ENCODE measurements around the gene CCNB1IP1. TPM values are rescaled to one million over a fixed set of nuclear protein-coding genes. Genes with fewer than 3 reads are reported as not detected.
"Not testable (repeated sequence)": the region's sequence is repeated elsewhere in the genome, so short reads cannot be mapped to it uniquely, and the experiment has no call there.

The CCNB1IP1 gene
- total RNA-seq, 1 donor from 2014 or later = 46.8 TPM

DNA sequence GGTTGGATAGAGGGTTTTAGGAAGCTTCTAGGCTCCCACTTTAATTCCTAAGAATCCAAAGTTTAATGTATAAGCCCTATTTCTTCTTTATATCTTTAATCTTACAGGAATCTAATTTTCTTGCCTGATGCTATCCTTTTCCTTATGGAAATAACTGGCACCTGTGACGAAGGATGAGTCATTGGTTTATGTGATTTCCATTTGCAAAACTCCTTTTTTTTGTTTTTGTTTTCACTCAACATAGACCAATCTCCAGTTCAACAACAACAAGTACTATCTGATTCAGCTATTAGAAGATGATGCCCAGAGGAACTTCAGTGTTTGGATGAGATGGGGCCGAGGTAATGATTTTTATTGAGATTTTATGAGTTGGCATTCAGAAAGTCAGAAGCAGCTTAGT, 17.2 kb upstream of the CCNB1IP1 start:
- no peak overlapping the region for H3K27ac Mint-ChIP-seq
- peaks cover 68% of the 10 kb centered on the region for H3K36me3 Mint-ChIP-seq (ENCODE audit: low read depth)
- no peak overlapping the region for H3K4me3 Mint-ChIP-seq (ENCODE audit: low read depth)
- intact Hi-C loops (cut with micrococcal nuclease) = no loop called here
- no peak for DNase-seq (ENCODE audit: low spot score)
- no peaks in the 10 kb centered on the region for H3K9me3 Mint-ChIP-seq
- no peaks in the 10 kb centered on the region for H3K27me3 Mint-ChIP-seq (ENCODE audit: low read depth)
- H3K4me1 Mint-ChIP-seq (ENCODE audit: low read depth) = peaks cover 6% of the 10 kb centered on the region

DNA sequence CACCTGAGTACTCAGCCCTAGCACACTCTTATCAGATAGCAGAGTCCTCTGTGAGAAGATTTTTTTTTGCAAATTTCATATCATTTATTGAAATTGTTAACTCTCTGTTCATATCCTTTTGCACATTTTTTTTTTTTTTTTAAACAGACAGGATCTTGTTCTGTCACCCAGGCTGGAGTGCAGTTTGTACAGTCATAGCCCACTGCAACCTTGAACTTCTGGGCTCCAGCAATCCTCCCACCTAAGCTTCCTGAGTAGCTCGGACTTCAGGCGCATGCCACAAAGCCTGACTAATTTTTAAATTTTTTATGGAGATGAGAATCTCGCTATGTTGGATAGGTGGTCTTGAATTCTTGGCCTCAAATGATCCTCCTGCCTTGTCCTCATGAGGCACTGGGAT, 14.7 kb upstream of the CCNB1IP1 start:
- H3K36me3 Mint-ChIP-seq (ENCODE audit: low read depth) = peaks cover 53% of the 10 kb centered on the region

DNA sequence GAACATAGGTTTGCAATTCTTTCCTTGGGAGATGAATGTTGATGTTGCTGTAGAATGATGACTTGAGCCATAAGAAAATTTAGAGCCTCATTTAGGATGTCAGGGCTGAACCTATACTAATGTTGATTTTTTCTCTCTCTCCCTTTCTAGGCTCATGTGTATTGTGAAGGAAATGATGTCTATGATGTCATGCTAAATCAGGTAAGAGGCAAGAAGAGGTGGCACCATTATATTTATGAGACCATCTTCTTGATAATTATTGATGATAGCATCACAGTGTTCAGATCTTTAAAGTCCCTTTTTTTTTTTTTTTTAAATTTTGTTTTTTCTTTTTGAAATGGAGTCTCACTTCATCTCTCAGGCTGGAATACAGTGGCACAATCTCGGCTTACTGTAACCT, 13.6 kb upstream of the CCNB1IP1 start:
- Mint-ChIP-seq H3K27ac (no peak overlapping the region), H3K36me3 (ENCODE audit: low read depth) (peaks cover 43% of the 10 kb centered on the region), H3K4me3 (ENCODE audit: low read depth) (no peak overlapping the region), H3K9me3 (no peaks in the 10 kb centered on the region), H3K4me1 (ENCODE audit: low read depth) (peaks cover 13% of the 10 kb centered on the region), H3K27me3 (ENCODE audit: low read depth) (no peaks in the 10 kb centered on the region)
- DNase-seq (ENCODE audit: low spot score) = no peak
- intact Hi-C loops (cut with micrococcal nuclease) = no loop called here

More for the DNA sequence above, 14.7 kb upstream of the CCNB1IP1 start:
- no peak overlapping the region for H3K27ac Mint-ChIP-seq
- intact Hi-C loops (cut with micrococcal nuclease) = no loop called here
- peaks cover 13% of the 10 kb centered on the region for H3K4me1 Mint-ChIP-seq (ENCODE audit: low read depth)
- no peaks in the 10 kb centered on the region for H3K27me3 Mint-ChIP-seq (ENCODE audit: low read depth)
- H3K9me3 Mint-ChIP-seq = no peaks in the 10 kb centered on the region
- no peak overlapping the region for H3K4me3 Mint-ChIP-seq (ENCODE audit: low read depth)
- DNase-seq (ENCODE audit: low spot score) = no peak

DNA sequence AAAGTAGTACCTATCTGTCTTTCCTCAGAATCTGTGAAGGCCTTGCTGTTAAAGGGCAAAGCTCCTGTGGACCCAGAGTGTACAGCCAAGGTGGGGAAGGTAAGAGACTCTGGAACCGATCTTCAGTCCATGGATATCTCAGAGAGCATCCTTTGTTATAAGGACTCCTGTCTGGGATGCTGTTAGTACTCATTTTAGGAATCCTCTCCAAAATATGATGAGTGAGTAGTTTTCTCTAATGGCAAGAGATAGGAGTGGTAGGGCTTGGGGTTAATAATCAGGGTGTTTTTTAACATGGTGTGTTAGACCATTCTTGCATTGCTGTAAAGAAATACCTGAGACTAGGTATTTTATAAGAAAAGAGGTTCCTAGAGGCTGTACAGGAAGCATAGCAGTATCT, 12.3 kb upstream of the CCNB1IP1 start:
- Mint-ChIP-seq H3K4me1 (ENCODE audit: low read depth) (peaks cover 13% of the 10 kb centered on the region), H3K4me3 (ENCODE audit: low read depth) (no peak overlapping the region), H3K27ac (peak overlapping the region; percentile 72), H3K36me3 (ENCODE audit: low read depth) (peaks cover 37% of the 10 kb centered on the region), H3K27me3 (ENCODE audit: low read depth) (no peaks in the 10 kb centered on the region), H3K9me3 (no peaks in the 10 kb centered on the region)
- intact Hi-C loops (cut with micrococcal nuclease) = no loop called here
- no peak for DNase-seq (ENCODE audit: low spot score)

DNA sequence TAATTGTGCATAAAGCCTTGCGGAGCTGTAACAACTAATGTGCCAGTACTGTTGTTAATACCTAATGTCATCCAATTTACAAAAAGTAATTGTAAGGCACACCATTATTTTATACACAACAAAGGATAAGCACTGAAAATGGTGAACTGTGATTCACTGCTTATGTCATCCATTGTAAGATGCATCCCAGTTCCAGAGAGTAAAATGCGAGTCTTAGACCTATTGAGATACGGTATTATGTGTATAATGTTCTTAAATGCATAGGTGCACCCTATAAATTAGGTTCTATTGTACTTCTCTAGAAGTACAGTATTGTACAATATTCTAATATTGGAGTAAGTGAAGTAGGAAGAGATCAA, 10.8 kb upstream of the CCNB1IP1 start:
- intact Hi-C loops (cut with micrococcal nuclease) = loop anchor here (1.0 to 2.0 kb wide), 9 partner anchors 11 to 339 kb away; partner anchors contain the start of genes APEX1, CCNB1IP1, PIP4P1 and PNP
- Mint-ChIP-seq H3K4me1 (ENCODE audit: low read depth) (peaks cover 13% of the 10 kb centered on the region), H3K4me3 (ENCODE audit: low read depth) (peak overlapping the region; percentile 98), H3K9me3 (no peaks in the 10 kb centered on the region), H3K36me3 (ENCODE audit: low read depth) (peaks cover 29% of the 10 kb centered on the region), H3K27ac (peak overlapping the region; percentile 94), H3K27me3 (ENCODE audit: low read depth) (peaks cover 2% of the 10 kb centered on the region)
- DNase-seq (ENCODE audit: low spot score) = no peak

DNA sequence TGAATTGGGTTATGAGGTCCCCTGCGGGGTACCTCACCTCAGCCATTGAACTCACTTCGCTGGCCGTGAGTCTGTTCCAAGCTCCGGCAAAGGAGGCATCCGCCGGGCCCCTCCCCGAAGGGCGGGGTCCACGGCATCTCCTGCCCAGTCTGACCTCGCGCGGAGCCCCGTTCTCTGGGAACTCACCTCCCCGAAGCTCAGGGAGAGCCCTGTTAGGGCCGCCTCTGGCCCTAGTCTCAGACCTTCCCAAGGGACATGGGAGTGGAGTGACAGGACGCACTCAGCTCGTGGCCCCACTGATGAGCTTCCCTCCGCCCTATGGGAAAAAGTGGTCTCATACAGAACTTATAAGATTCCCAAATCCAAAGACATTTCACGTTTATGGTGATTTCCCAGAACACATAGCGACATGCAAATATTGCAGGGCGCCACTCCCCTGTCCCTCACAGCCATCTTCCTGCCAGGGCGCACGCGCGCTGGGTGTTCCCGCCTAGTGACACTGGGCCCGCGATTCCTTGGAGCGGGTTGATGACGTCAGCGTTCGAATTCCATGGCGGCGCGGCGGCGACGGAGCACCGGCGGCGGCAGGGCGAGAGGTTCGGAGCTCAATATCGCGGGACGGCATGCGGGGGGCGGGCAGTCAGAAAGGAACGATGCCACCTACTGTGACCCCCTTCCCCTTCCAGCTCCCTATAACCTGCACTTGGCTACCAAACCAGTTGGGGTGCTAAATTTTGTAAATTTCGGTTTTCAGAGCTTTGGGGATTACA, 10.2 kb upstream of the CCNB1IP1 start, which contains the start of gene PARP2:
PARP2 (plus strand) TSS at position 544 of the 770 bp plus-strand sequence; CDS start at position 551, 7 bp downstream.
- Mint-ChIP-seq H3K27ac (peak within 1 kb of the TSS; percentile 94), H3K4me3 (ENCODE audit: low read depth) (peak within 1 kb of the TSS; percentile 98), H3K36me3 (ENCODE audit: low read depth) (peaks cover 27% of the 10 kb centered on the region), H3K4me1 (ENCODE audit: low read depth) (peaks cover 13% of the 10 kb centered on the region), H3K27me3 (ENCODE audit: low read depth) (peaks cover 3% of the 10 kb centered on the region), H3K9me3 (no peaks in the 10 kb centered on the region)
- DNase-seq (ENCODE audit: low spot score) = peak; percentile 94
- intact Hi-C loops (cut with micrococcal nuclease) = loop anchor here (1.0 to 2.0 kb wide), 9 partner anchors 10 to 340 kb away; partner anchors contain the start of genes APEX1, CCNB1IP1, PIP4P1 and PNP

DNA sequence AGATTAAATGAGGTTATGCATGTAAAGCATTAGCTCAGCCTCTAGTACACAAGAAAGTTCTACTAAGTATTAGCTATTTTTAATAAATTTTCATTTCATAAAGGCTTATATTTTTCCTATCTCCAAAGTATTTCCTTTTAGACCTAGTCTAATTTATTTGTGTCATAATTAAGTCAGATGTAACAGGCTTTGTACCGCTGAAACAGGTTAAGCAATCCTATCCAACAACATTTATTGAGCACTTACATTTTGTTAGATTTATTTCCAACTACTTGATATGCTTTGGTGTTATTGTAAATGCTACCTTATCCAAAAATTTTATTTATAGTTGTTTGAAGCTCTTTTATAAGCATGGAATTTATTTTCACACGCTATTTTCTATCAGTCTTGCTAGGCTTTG, 8.6 kb upstream of the CCNB1IP1 start:
- Mint-ChIP-seq H3K4me1 (ENCODE audit: low read depth) (peaks cover 13% of the 10 kb centered on the region), H3K9me3 (no peaks in the 10 kb centered on the region), H3K27ac (no peak overlapping the region), H3K36me3 (ENCODE audit: low read depth) (peaks cover 14% of the 10 kb centered on the region), H3K4me3 (ENCODE audit: low read depth) (peak overlapping the region; percentile 98), H3K27me3 (ENCODE audit: low read depth) (peaks cover 7% of the 10 kb centered on the region)
- intact Hi-C loops (cut with micrococcal nuclease) = loop anchor here (2.0 kb wide), 4 partner anchors 25 to 341 kb away; partner anchors contain the start of genes PIP4P1 and TEP1
- DNase-seq (ENCODE audit: low spot score) = no peak

GRCh38 chr14:20341032-20341431, 8.0 kb upstream of the CCNB1IP1 start:
- H3K27me3 Mint-ChIP-seq (ENCODE audit: low read depth); H3K9me3 Mint-ChIP-seq; H3K27ac Mint-ChIP-seq; H3K36me3 Mint-ChIP-seq (ENCODE audit: low read depth); intact Hi-C loops (cut with micrococcal nuclease); H3K4me3 Mint-ChIP-seq (ENCODE audit: low read depth); DNase-seq (ENCODE audit: low spot score): not testable (repeated sequence)
- H3K4me1 Mint-ChIP-seq (ENCODE audit: low read depth) = peaks cover 13% of the 10 kb centered on the region

DNA sequence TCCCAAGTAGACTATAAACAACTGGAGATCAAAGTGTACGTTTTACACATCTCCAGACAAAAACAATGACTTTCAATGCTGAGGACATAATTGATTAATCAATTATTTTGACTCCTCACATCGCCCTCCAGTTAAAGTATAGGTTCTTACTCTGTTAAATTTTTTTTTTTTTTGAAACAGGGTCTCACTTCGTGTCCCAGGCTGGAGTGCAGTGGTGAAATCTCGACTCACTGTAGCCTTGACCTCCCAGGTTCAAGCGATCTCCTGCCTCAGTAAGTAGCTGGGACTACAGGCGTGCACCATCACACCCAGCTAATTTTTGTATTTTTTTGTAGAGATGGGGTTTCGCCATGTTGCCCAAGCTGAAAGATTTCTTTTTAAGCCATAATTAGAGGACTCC, 938 bp upstream of the CCNB1IP1 start:
- Mint-ChIP-seq H3K4me3 (ENCODE audit: low read depth) (no peak overlapping the region), H3K27ac (no peak overlapping the region), H3K9me3 (no peaks in the 10 kb centered on the region), H3K36me3 (ENCODE audit: low read depth) (peaks cover 25% of the 10 kb centered on the region), H3K4me1 (ENCODE audit: low read depth) (peaks cover 37% of the 10 kb centered on the region), H3K27me3 (ENCODE audit: low read depth) (peaks cover 6% of the 10 kb centered on the region)
- no peak for DNase-seq (ENCODE audit: low spot score)
- intact Hi-C loops (cut with micrococcal nuclease) = no loop called here

GRCh38 chr14:20333494-20333841, 389 bp upstream of the CCNB1IP1 start:
- Mint-ChIP-seq H3K9me3 (no peaks in the 10 kb centered on the region), H3K4me1 (ENCODE audit: low read depth) (peaks cover 42% of the 10 kb centered on the region), H3K27ac (peak overlapping the region; percentile 88), H3K27me3 (ENCODE audit: low read depth) (peaks cover 4% of the 10 kb centered on the region), H3K36me3 (ENCODE audit: low read depth) (peaks cover 30% of the 10 kb centered on the region), H3K4me3 (ENCODE audit: low read depth) (peak overlapping the region; percentile 97)
- intact Hi-C loops (cut with micrococcal nuclease) = loop anchor here (1.0 to 2.0 kb wide), 4 partner anchors 10 to 280 kb away; partner anchors contain the start of genes APEX1, OSGEP, PARP2 and TEP1
- no peak for DNase-seq (ENCODE audit: low spot score)

GRCh38 chr14:20332431-20332787, 670 bp downstream of the CCNB1IP1 start:
- H3K4me1 Mint-ChIP-seq (ENCODE audit: low read depth) = peaks cover 50% of the 10 kb centered on the region
- H3K36me3 Mint-ChIP-seq (ENCODE audit: low read depth) = peaks cover 35% of the 10 kb centered on the region
- no peaks in the 10 kb centered on the region for H3K9me3 Mint-ChIP-seq
- peak overlapping the region; percentile 97 for H3K4me3 Mint-ChIP-seq (ENCODE audit: low read depth)
- peak overlapping the region; percentile 88 for H3K27ac Mint-ChIP-seq
- DNase-seq (ENCODE audit: low spot score) = no peak
- H3K27me3 Mint-ChIP-seq (ENCODE audit: low read depth) = no peaks in the 10 kb centered on the region
- intact Hi-C loops (cut with micrococcal nuclease) = loop anchor here (2.0 kb wide), 1 partner anchor 122 kb away; the partner anchor contains the start of genes APEX1 and OSGEP

DNA sequence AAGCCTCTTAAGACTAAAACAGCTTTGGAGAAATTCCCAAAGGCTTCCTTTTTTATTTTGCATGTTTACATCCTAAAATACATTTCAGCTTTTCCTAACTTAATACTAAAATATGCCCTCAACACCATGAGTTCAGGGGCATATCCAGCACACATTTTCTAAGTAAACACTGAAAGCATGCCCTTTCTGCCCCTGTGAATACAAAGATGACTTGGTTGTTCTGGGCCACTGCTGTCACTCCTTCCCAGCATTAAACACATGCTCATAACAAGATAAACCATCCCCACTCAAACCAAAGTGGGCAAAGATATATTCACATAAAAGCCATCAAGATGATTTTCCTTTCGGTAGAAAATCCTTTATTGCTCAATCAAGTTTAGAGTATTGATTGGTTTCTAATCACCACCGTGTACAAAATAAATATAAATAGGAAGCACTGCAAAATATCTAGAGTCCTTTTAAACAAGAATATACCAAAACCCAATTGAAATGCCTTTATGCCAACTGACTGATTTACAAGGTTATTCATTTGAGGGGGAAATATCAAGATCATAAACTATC, 1.9 kb downstream of the CCNB1IP1 start:
- Mint-ChIP-seq H3K4me1 (ENCODE audit: low read depth) (peaks cover 51% of the 10 kb centered on the region), H3K27ac (no peak overlapping the region), H3K36me3 (ENCODE audit: low read depth) (peaks cover 44% of the 10 kb centered on the region), H3K27me3 (ENCODE audit: low read depth) (no peaks in the 10 kb centered on the region), H3K4me3 (ENCODE audit: low read depth) (peak overlapping the region; percentile 23), H3K9me3 (no peaks in the 10 kb centered on the region)
- no peak for DNase-seq (ENCODE audit: low spot score)
- intact Hi-C loops (cut with micrococcal nuclease) = no loop called here

GRCh38 chr14:20329355-20329754, 3.7 kb downstream of the CCNB1IP1 start:
- Mint-ChIP-seq H3K36me3 (ENCODE audit: low read depth) (peaks cover 52% of the 10 kb centered on the region), H3K9me3 (no peaks in the 10 kb centered on the region), H3K27me3 (ENCODE audit: low read depth) (no peaks in the 10 kb centered on the region), H3K4me3 (ENCODE audit: low read depth) (no peak overlapping the region), H3K4me1 (ENCODE audit: low read depth) (peaks cover 43% of the 10 kb centered on the region), H3K27ac (no peak overlapping the region)
- intact Hi-C loops (cut with micrococcal nuclease) = no loop called here
- no peak for DNase-seq (ENCODE audit: low spot score)

Measured in activated T-helper 2 cell treated with anti-CD3 and anti-CD28 coated beads, Interferon-gamma antibody, Interleukin-2, Interleukin-4, amounts not matched to agents 10 μg/mL and 5 μg/mL and 100 μg/mL, durations not matched to agents 14 hours and 24 hours and 36 hours (primary cell).